NCI-H2081 treated with DMSO at 0.1 percent for 48 hours (cell line): ENCODE data around the gene SHMT2.

Experiments used
- DNase-seq: peaks from one replicate; lab custom pipeline; 2025; lab: John Stamatoyannopoulos, UW

The SHMT2 gene

GRCh38 chr12:57215065-57215464, 14.4 kb upstream of the SHMT2 start:
- no peak for DNase-seq

DNA sequence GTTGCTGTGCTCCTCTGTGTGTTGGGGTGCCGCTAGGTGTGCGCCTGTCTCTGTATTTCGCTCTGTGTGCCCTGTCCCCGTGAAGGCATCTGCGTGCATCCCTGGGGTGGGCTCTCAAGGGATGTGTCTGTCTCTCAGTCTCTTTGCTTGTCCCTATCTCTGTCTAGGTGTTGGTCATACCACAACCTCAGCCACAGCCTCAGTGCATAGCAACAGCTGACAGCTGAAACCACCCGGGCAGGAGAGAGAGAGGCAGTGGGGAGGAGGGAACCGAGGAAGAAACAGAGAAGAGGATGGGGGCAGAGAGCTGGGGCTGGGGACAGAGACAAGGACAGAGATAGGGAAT, 13.9 kb upstream of the SHMT2 start:
- no peak for DNase-seq

DNA sequence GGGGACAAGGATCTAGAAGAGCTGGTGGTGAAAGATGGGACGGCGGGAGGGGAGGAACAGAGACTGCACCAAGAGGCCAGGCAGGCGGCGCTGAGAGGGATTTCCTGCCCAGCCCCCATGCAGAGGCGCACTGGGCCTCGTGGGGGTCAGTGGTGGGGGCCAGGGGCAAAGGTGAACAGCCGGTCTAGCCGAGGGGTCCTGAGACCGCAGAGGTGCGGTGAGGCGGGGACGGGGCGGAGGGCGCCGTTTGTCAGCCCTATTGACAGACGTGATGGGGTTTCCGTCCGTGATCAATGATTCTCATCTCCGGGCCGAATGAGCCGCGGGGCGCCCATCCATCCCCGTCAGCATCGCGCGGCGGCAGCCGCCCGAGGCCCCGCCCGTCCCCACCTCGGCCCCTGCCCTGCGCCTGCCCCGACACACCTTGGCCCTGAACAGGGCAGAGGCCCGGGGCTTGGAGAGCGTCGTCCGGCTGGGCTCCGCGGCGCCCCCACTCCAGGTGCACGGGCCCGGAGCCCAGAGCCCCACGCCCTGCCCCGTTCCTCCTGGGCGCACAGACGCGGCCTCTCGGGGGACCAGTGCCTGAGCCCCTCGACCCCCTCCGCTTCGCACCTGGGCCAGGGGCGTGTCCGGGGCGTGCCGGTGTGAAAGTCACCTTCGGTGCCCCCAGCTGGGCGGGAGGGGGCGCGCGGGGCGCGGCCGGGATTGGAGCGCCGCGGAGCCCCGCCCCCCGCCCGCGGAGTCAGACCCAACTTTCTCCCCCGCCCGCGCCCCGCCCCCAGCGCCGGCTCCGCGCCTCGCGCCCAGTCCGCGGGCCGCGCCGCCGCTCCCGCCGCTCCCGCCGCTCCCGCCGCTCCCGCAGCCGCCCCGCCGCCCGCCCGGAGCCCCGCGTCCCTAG, 13.2 kb upstream of the SHMT2 start, which contains the start of gene NXPH4:
NXPH4 (plus strand) TSS at position 781 of the 898 bp plus-strand sequence. CDS start 176 bp downstream, outside the sequence.
- no peak for DNase-seq

DNA sequence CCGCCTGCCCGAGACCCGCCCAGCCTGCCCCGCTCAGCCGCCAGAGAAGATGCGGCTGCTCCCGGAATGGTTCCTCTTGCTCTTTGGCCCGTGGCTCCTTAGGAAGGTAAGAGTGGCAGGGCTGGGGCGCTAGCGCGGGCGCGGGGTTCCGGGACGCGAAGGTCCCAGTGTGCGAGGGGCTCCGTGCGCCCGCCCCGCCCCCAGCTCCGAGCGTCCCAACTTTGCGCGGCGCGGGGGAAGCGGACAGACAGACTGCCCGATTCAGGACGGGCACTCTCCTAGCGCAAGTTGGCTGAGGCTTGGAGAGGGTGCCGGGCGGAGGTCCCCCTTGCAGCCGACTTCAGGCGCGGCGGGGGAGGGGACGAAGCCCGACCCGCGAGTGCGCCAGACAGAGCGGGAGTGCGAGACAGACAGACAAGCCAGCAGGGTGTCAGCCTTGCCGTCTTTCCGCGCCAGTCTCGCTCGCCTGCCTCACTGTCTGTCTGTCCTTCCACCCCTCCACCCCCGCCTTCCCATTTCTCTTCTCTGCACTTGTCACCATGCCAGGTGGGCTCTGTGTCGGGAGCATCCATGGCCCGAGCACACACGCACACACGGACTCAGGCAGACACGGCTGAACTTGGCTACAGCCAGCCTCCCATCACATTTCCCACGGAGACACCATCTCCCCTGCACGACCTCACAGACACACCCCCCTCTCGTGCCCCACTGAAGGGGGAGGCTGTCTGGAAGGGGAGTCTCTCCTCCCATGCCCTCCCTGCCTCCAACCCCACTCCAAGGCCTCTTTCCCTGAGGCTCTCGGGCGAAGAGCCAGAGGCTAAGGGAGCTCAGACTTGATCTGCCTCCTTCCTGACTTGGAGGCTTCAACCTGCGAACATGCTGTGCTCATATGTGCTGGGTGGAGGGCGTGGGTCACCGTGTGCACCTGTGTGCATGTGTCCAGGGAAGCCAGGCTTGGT, 12.3 kb upstream of the SHMT2 start:
- DNase-seq = no peak

DNA sequence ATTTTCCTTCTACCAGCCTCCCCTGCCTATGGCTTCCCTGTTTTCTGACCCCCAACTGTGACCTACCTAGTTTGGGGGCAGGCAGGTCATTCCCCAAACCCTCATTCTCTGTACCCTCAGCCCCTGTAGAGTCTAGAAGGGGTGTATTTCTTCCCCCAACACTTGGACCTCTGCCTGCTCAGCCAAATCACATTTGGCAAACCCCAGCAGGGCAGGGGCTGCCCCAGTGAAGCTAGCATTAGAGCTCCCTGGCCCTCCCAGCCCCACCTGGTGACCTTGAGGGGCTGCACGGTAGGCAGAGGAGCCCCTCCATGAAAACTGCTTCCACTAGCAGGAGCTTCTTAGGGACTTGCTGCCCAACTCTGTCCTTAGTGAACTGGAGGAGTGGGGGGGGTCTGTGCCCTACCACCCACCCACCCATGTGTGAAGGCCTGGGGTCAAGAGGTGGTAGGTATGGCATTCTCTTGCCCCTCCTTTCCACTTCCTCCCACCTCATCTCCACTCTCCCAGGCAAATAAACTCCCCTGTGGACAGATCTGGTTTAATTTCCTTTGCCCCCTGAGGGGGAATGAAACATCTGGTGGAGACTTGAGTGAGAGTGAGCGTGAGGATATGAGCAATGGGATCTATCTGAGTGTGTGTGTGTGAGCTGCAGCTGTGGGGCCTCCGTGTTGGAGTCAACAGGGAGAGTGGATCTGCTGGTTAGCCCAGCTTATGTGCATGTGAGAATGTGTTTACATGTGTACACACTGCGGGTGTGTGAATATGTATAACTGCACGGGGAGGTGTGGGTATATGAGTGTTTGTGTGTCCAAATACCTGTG, 11.3 kb upstream of the SHMT2 start:
- DNase-seq = no peak

- DNase-seq = no peak
Measured at GRCh38 chr12:57219205-57219992, 10.1 kb upstream of the SHMT2 start.

- DNase-seq = no peak
Measured at GRCh38 chr12:57219993-57220754, 9.3 kb upstream of the SHMT2 start.

GRCh38 chr12:57220770-57221168, 8.7 kb upstream of the SHMT2 start:
- no peak for DNase-seq

DNA sequence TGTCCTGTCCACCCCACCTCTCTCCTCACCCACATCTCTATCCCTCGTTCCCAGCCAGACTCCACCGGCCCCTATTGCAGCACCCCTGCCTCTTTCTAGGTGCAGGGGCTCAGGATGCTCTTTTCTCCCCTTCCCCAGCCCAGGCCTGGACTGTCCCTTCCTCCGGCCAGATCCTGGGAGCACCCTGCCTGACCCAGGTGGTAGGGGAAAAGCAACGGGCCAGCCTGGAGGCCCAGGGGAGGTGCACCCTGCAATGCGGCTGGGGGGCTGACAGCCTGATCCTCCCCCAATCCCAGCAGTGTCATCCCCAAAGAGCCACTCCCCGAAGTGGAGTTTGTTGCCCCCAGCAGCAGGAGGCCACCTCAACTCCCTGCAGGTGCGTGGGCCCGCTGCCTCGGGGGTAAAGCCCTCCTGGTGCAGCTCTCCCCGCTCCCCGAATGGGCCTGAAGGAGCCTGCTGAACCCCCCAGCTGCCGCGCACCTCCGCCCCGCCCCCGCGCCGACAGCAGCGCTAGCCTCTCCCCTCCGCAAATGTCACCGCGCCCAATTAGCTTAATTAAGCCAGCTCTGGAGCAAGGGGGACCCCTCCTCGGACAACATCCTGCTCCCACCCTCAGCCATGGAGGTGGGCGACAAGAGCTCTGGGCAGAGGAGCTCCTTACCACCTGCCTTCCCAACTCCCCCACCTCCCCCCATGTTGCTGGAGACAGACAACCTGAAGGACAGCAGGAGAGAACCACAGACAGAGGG, 8.2 kb upstream of the SHMT2 start:
- no peak for DNase-seq

- DNase-seq = no peak
Measured at GRCh38 chr12:57222286-57223190, 7.0 kb upstream of the SHMT2 start.

DNA sequence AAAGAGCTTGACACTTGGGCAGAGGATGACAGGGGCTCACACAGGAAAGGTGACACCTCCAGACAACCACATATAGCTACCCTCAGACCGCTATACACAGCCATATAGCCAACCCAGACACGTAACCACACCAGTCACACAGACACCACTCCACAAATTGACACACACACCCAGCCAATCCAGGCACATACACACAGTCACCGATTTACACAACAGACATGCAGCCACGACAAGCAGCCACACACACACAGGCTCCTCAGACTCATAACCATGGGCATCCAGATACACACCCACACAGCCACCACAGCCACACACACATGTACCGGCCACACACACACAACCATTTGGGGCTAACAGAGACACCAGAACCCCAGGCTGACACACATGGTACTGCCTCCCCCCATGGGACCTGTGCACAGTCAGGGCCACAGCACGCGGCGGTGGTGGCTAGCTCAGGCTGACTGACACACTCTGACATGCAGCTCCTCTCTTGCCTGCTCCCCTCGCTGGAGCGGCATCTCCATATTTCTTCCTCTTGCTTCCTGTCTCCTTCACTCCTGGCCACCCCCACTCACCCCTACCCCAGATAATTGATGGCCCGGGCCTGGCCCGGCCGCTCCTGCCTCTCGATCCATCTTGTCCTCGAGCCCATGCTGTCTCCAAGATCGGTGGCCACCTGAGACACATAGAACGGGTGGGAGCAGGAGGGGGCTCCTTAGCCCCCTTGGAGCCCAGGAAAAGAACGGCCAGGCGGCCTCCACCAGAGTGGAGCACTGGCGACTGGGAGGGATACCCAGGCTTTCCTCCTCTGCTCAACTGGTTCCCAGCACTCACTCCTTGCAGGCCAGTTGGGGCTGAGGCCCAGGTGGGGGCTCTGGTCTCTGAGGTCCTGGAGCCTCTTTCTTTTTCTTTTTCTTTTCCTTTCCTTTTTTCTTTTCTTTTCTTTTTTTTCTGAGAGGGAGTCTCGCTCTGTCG, 6.0 kb upstream of the SHMT2 start:
- DNase-seq = no peak

- DNase-seq = no peak
Measured at GRCh38 chr12:57224278-57224972, 5.1 kb upstream of the SHMT2 start.

GRCh38 chr12:57224973-57225679, 4.4 kb upstream of the SHMT2 start:
- DNase-seq = no peak

DNA sequence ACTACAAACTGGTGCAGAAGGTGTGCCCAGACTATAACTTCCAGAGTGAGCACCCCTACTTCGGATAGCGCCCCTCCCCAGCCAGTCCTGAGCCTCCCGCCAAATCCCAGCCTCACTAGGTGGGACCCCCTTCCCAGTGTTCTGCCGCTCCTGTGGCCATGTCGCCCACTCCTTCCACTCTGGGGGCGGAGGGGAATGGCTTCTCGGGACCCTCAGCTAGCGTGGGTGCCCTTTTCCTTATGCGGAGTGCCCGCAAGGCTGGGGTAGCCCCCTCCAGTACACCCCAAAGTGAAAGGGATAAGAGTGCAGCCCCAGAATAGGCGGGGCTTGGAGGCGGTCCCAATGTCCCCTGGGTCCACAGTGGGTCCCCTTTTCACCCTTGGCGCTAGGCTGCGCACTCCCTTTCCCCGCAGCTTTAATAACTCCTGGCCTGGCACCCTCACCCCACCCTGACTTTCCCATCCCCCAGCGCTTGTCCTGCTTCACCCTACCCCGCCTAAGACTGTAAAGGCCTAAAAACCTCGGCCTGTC, 3.8 kb upstream of the SHMT2 start:
- no peak for DNase-seq

DNA sequence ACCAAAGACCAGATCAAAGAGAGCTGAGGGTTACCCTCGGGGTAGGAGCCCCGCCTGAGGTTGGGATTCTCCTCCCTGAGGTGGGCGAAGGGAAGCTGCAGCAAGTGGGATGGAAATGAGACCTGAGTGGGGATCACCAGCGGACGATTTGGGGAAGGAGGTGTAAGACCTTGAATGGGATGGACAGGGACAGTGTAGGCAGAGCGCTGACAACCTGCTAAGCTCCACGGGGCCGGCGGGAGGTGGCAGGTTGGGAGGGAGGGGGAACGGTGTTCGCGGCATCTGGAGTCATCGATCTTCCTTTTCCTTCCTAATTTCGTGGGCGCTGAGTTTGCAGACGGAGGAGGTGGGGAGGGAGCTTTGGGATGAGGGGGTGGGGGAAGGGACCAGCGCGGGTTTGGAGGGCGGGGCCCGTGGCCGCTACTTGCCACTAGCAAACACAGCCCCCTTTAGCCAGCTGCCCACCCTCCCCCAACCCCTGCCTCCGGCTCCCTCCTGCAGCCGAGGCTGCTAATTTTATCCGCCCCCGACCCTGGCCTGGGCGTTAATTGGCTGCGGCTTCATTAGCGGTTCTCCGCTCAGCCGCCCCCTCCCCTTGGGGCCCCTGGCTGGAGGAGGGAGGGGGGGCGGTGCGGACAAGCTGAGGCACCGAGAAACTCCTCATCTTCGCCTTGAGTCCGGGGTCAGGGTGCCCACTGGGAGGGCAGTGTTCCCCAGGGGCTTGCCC, 2.8 kb upstream of the SHMT2 start:
- DNase-seq = no peak
